Liver (tissue), 9 donors: ENCODE data around the gene ELN. TPM values are rescaled to one million over a fixed set of nuclear protein-coding genes. Genes with fewer than 3 reads are reported as not detected.

Experiments
- DNase-seq: peaks from one replicate; pipeline ENCODE4 v3.0.0-alpha.2; 2017; ENCODE audit warnings: low spot score
- H3K27ac ChIP-seq, 2 donors: one replicate each; pipeline ENCODE4 v1.7.0; 2013; ENCODE audit warnings: inconsistent platforms in 2 of 2, low read length in 2 of 2, control low read depth in 1 of 2, low read depth in 1 of 2, mild to moderate bottlenecking in 1 of 2
- H3K27me3 ChIP-seq, 4 donors: one replicate each; pipeline versions ENCODE4 v1.6.1 to v1.7.0; 2013; ENCODE audit warnings: low read length in 3 of 4, inconsistent platforms in 1 of 4, mild to moderate bottlenecking in 1 of 4, moderate library complexity in 1 of 4; ENCODE audit not compliant: control insufficient read depth in 4 of 4, insufficient read depth in 4 of 4
- H3K36me3 ChIP-seq, 4 donors: one replicate each; pipeline versions ENCODE4 v1.6.1 to v1.7.0; 2013; ENCODE audit warnings: low read length in 3 of 4, mild to moderate bottlenecking in 3 of 4, low read depth in 1 of 4, moderate library complexity in 1 of 4; ENCODE audit not compliant: control insufficient read depth in 4 of 4, insufficient read depth in 3 of 4
- H3K4me1 ChIP-seq, 4 donors: one replicate each; pipeline versions ENCODE4 v1.6.1 to v1.7.0; 2013; ENCODE audit warnings: low read length in 3 of 4, mild to moderate bottlenecking in 3 of 4, moderate library complexity in 1 of 4; ENCODE audit not compliant: control insufficient read depth in 4 of 4, insufficient read depth in 4 of 4
- H3K4me3 ChIP-seq, 3 donors: one replicate each; pipeline versions ENCODE4 v1.6.1 to v1.7.0; 2013; ENCODE audit warnings: low read length in 3 of 3, control low read depth in 1 of 3, low read depth in 1 of 3, mild to moderate bottlenecking in 1 of 3
- H3K9ac ChIP-seq, 2 donors: one replicate each; pipeline ENCODE4 v1.7.0; 2013; ENCODE audit warnings: low read length in 2 of 2, mild to moderate bottlenecking in 2 of 2, moderate library complexity in 2 of 2, control low read depth in 1 of 2, low read depth in 1 of 2
- H3K9me3 ChIP-seq, 4 donors: one replicate each; pipeline versions ENCODE4 v1.6.1 to v1.7.0; 2013; ENCODE audit warnings: low read length in 3 of 4; ENCODE audit not compliant: control insufficient read depth in 4 of 4
- EGR1 ChIP-seq, 2 donors: IDR thresholded peaks; 2 replicates each; pipeline ENCODE4 v1.6.1; 2016 to 2018; ENCODE audit warnings: antibody characterized with exemption in 2 of 2, low read depth in 2 of 2
- FOXA1 ChIP-seq: IDR thresholded peaks from 2 replicates; pipeline ENCODE4 v1.6.1; 2016; ENCODE audit warnings: antibody characterized with exemption
- FOXA2 ChIP-seq: IDR thresholded peaks from 2 replicates; pipeline ENCODE4 v1.6.1; 2016; ENCODE audit warnings: antibody characterized with exemption
- GABPA ChIP-seq, 2 donors: IDR thresholded peaks in 1 of 2; conservative IDR thresholded peaks in 1 of 2; 2 replicates each; pipeline ENCODE4 v1.6.1; 2016; ENCODE audit warnings: antibody characterized with exemption in 2 of 2, mild to moderate bottlenecking in 1 of 2, moderate library complexity in 1 of 2
- HNF4A ChIP-seq, 2 donors: conservative IDR thresholded peaks; 2 replicates each; pipeline ENCODE4 v1.6.1; 2016; ENCODE audit warnings: antibody characterized with exemption in 2 of 2, mild to moderate bottlenecking in 2 of 2
- HNF4G ChIP-seq: IDR thresholded peaks from 2 replicates; pipeline ENCODE4 v1.6.1; 2016; ENCODE audit warnings: antibody characterized with exemption
- JUND ChIP-seq, 2 donors: IDR thresholded peaks; 2 replicates each; pipeline ENCODE4 v1.6.1; 2016; ENCODE audit warnings: antibody characterized with exemption in 2 of 2
- MAX ChIP-seq: IDR thresholded peaks from 2 replicates; pipeline ENCODE4 v1.6.1; 2016; ENCODE audit warnings: antibody characterized with exemption
- NR2F2 ChIP-seq: IDR thresholded peaks from 2 replicates; pipeline ENCODE4 v1.6.1; 2016; ENCODE audit warnings: antibody characterized with exemption
- RAD21 ChIP-seq, 2 donors: IDR thresholded peaks; 2 replicates each; pipeline ENCODE4 v1.6.1; 2016; ENCODE audit warnings: antibody characterized with exemption in 2 of 2, mild to moderate bottlenecking in 2 of 2
- REST ChIP-seq: IDR thresholded peaks from 2 replicates; pipeline ENCODE4 v1.6.1; 2016; ENCODE audit warnings: antibody characterized with exemption, mild to moderate bottlenecking
- RXRA ChIP-seq, 2 donors: IDR thresholded peaks; 2 replicates each; pipeline ENCODE4 v1.6.1; 2017 to 2018; ENCODE audit warnings: antibody characterized with exemption in 2 of 2, mild to moderate bottlenecking in 1 of 2
- SP1 ChIP-seq: IDR thresholded peaks from 2 replicates; pipeline ENCODE4 v1.6.1; 2018; ENCODE audit warnings: antibody characterized with exemption, mild to moderate bottlenecking
- TAF1 ChIP-seq: conservative IDR thresholded peaks from 2 replicates; pipeline ENCODE4 v1.6.1; 2016; ENCODE audit warnings: antibody characterized with exemption, mild to moderate bottlenecking
- YY1 ChIP-seq: IDR thresholded peaks from 2 replicates; pipeline ENCODE4 v1.6.1; 2016; ENCODE audit warnings: antibody characterized with exemption, mild to moderate bottlenecking
- ZBTB33 ChIP-seq: IDR thresholded peaks from 2 replicates; pipeline ENCODE4 v1.6.1; 2016; ENCODE audit warnings: antibody characterized with exemption
- WGBS: extraction: QIAGEN DNeasy Blood & Tissue Kit; methylation state at CpG from one replicate; pipeline ENCODE4 v1.1.7; 2013; 5-methylcytosine and 5-hydroxymethylcytosine counted together
- polyA plus RNA-seq, 2 donors: library from polyadenylated mRNA; stranded (reverse) in 1 of 2; unstranded in 1 of 2; fragments of 200-250 nt in 1 of 2; fragments of >200 nt in 1 of 2; fragmentation: Nextera tagmentation in 1 of 2; extraction: Ambion mirVana in 1 of 2; gene quantifications; one replicate each; pipeline versions ENCODE4 v1.2.1 to v1.2.3, GENCODE V29; 2013 to 2015
- total RNA-seq, 2 donors: library from RNA; depleted of rRNA; stranded (reverse); fragments of >200 nt; gene quantifications; one replicate each; pipeline ENCODE4 v1.2.3, GENCODE V29; 2014
- TF ChIP-seq, protein P1 (sequence below): fragments of 150-350 bp; IDR thresholded peaks from 2 replicates; pipeline ENCODE4 v1.5.1; 2017; ENCODE audit warnings: improper control_type of control experiment, low read depth, low read length; ENCODE audit not compliant: missing input control
- TF ChIP-seq, protein P2 (sequence below): IDR thresholded peaks from 2 replicates; pipeline ENCODE4 v1.6.1; 2016; ENCODE audit warnings: antibody characterized with exemption
- donor health status: healthy.
- donor health status: healthy.
- donor health status: healthy.
- donor health status: healthy.
- donor health status: healthy.

Gene ELN
- total and polyA plus RNA-seq, 4 donors = 2.7 to 16.3 (median 9.7) TPM

- H3K9ac ChIP-seq = no peak overlapping the region
- no peaks in the 10 kb centered on the region for H3K36me3 ChIP-seq
- H3K4me1 ChIP-seq = no peaks in the 10 kb centered on the region
- H3K9me3 ChIP-seq = no peaks in the 10 kb centered on the region
- H3K27ac ChIP-seq = no peak overlapping the region
- H3K27me3 ChIP-seq = no peaks in the 10 kb centered on the region
- no peak overlapping the region for H3K4me3 ChIP-seq
- DNase-seq = no peak
- TF ChIP-seq, protein P1, sequence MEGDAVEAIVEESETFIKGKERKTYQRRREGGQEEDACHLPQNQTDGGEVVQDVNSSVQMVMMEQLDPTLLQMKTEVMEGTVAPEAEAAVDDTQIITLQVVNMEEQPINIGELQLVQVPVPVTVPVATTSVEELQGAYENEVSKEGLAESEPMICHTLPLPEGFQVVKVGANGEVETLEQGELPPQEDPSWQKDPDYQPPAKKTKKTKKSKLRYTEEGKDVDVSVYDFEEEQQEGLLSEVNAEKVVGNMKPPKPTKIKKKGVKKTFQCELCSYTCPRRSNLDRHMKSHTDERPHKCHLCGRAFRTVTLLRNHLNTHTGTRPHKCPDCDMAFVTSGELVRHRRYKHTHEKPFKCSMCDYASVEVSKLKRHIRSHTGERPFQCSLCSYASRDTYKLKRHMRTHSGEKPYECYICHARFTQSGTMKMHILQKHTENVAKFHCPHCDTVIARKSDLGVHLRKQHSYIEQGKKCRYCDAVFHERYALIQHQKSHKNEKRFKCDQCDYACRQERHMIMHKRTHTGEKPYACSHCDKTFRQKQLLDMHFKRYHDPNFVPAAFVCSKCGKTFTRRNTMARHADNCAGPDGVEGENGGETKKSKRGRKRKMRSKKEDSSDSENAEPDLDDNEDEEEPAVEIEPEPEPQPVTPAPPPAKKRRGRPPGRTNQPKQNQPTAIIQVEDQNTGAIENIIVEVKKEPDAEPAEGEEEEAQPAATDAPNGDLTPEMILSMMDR = no peak
- TF ChIP-seq YY1 (no peak), HNF4G (no peak), SP1 (no peak), ZBTB33 (no peak), TAF1 (no peak), RXRA (IDR thresholded peaks at IDR 0.05) (no peak), JUND (IDR thresholded peaks at IDR 0.05) (no peak), EGR1 (IDR thresholded peaks at IDR 0.05; ENCODE audit: low read depth in 2 of 2) (no peak), FOXA1 (no peak), MAX (no peak), RAD21 (IDR thresholded peaks at IDR 0.05) (no peak), NR2F2 (no peak), REST (no peak), HNF4A (conservative IDR thresholded peaks at IDR 0.05) (no peak), FOXA2 (no peak), GABPA (IDR thresholded peaks at IDR 0.05 in 1 of 2, conservative IDR thresholded peaks at IDR 0.05 in 1 of 2) (no peak)
- TF ChIP-seq, protein P2, sequence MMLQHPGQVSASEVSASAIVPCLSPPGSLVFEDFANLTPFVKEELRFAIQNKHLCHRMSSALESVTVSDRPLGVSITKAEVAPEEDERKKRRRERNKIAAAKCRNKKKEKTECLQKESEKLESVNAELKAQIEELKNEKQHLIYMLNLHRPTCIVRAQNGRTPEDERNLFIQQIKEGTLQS = no peak
- WGBS = 82% methylated on average over 11 of the region's 11 CpGs
Measured at GRCh38 chr7:74069790-74070618, 42.0 kb downstream of the ELN start.
